ENCODE results near the gene MCFD2.

DNA sequence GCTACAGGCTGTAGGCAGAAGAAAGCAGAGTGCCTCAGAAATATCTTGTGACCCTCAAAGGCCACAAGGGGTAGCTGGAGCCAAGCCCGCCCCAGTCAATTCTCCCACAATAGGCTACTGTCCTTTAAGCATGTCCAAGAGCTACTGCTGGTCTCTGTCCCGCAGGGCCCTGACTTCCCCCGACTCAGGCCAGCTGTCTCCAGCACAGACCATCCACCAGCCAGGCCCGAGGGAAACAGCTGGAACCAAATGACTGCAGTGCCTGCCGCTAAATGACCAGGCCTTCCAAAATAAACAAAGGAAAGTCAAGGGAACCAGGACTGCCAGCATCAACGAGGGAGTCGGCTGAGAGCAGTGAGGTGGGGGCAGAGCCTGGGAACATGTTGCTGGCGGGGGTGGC is 36.7 kb downstream of the MCFD2 start:
- TF ChIP-seq, protein P1, sequence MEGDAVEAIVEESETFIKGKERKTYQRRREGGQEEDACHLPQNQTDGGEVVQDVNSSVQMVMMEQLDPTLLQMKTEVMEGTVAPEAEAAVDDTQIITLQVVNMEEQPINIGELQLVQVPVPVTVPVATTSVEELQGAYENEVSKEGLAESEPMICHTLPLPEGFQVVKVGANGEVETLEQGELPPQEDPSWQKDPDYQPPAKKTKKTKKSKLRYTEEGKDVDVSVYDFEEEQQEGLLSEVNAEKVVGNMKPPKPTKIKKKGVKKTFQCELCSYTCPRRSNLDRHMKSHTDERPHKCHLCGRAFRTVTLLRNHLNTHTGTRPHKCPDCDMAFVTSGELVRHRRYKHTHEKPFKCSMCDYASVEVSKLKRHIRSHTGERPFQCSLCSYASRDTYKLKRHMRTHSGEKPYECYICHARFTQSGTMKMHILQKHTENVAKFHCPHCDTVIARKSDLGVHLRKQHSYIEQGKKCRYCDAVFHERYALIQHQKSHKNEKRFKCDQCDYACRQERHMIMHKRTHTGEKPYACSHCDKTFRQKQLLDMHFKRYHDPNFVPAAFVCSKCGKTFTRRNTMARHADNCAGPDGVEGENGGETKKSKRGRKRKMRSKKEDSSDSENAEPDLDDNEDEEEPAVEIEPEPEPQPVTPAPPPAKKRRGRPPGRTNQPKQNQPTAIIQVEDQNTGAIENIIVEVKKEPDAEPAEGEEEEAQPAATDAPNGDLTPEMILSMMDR (IDR thresholded peaks at IDR 0.05; ENCODE audit: poor library complexity) = no peak
- TF ChIP-seq EZH2 (IDR thresholded peaks at IDR 0.05; ENCODE audit: borderline replicate concordance) (no peak), EZH2phosphoT487 (IDR thresholded peaks at IDR 0.05; ENCODE audit: low read depth, severe bottlenecking, unreplicated experiment) (no peak)
